ENCODE data around the gene BRICD5. TPM values are rescaled to one million over a fixed set of nuclear protein-coding genes. Genes with fewer than 3 reads are reported as not detected.
"Not testable (repeated sequence)": the region's sequence is repeated elsewhere in the genome, so short reads cannot be mapped to it uniquely, and the experiment has no call there.

BRICD5 gene
- total and polyA plus RNA-seq, 5 donors from 2014 or later, result 0.08 to 10.9 (median 0.33) TPM; not detected in 2

DNA sequence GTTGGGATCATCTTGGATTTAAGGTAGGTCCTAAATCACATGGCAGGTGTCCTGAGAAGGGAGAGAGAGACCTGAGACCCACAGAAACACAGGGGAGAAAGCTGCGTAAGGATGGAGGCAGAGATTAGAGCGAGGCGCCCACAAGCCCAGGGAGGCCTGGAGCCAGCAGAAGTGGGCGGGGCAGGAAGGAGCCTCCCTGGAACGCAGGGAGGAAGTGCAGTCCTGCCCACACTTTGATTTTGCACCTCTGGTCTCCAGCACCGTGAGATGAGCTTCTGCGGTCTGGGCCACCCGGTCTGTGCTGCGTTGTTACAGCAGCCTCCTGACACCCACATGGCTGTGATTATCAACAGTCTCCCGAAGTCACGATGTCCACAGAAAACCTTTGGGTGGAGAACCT, 31.9 kb upstream of the BRICD5 start:
- Histone ChIP-seq H3K4me1 (ENCODE audit: control insufficient read depth, insufficient read depth, low read length, poor library complexity, severe bottlenecking) (no peaks in the 10 kb centered on the region), H3K36me3 (ENCODE audit: control insufficient read depth, insufficient read depth, low read length) (peaks cover 19% of the 10 kb centered on the region), H3K4me3 (ENCODE audit: low read depth, low read length) (no peak overlapping the region), H3K27me3 (ENCODE audit: control insufficient read depth, insufficient read depth, low read length) (no peaks in the 10 kb centered on the region), H3K27ac (ENCODE audit: insufficient read depth, low read length, poor library complexity, severe bottlenecking) (no peak overlapping the region), H3K9me3 (ENCODE audit: control insufficient read depth in 2 of 2, low read length in 2 of 2) (no peaks in the 10 kb centered on the region)
- Mint-ChIP-seq H3K27me3 (no peaks in the 10 kb centered on the region), H3K36me3 (peaks cover 4% of the 10 kb centered on the region), H3K27ac (peak overlapping the region in 1 of 3 donors; percentile 27), H3K4me1 (no peaks in the 10 kb centered on the region), H3K4me3 (no peak overlapping the region), H3K9me3 (peaks cover 0 to 1% (median 0%) of the 10 kb centered on the region in 7 donors)
- DNase-seq, result no peak
- ATAC-seq (ENCODE audit: low read depth in 2 of 2), result no peak

DNA sequence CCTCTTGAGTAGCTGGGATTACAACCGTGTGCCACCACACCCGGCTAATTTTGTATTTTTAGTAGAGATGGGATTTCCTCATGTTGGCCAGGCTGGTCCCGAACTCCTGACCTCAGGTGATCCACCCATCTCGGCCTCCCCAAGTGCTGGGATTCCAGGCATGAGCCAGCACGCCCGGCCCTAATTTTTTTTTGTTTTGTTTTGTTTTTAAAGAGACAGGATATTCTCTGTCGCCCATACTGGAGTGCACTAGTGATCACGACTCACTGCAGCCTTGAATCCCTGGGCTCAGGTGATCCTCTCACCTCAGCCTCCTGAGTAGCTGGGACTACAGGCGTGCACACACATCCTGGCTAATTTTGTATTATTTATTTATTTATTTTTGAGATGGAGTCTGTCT, 29.7 kb upstream of the BRICD5 start:
- not testable (repeated sequence) for H3K36me3 Mint-ChIP-seq; ATAC-seq (ENCODE audit: low read depth in 2 of 2); H3K27me3 ChIP-seq (ENCODE audit: control insufficient read depth, insufficient read depth, low read length); H3K4me1 Mint-ChIP-seq; DNase-seq; H3K27ac Mint-ChIP-seq; H3K4me3 ChIP-seq (ENCODE audit: low read depth, low read length); H3K27ac ChIP-seq (ENCODE audit: insufficient read depth, low read length, poor library complexity, severe bottlenecking); H3K9me3 ChIP-seq (ENCODE audit: control insufficient read depth in 2 of 2, low read length in 2 of 2); H3K4me3 Mint-ChIP-seq; H3K9me3 Mint-ChIP-seq; H3K27me3 Mint-ChIP-seq; H3K4me1 ChIP-seq (ENCODE audit: control insufficient read depth, insufficient read depth, low read length, poor library complexity, severe bottlenecking)
- H3K36me3 ChIP-seq (ENCODE audit: control insufficient read depth, insufficient read depth, low read length), result peaks cover 11% of the 10 kb centered on the region

DNA sequence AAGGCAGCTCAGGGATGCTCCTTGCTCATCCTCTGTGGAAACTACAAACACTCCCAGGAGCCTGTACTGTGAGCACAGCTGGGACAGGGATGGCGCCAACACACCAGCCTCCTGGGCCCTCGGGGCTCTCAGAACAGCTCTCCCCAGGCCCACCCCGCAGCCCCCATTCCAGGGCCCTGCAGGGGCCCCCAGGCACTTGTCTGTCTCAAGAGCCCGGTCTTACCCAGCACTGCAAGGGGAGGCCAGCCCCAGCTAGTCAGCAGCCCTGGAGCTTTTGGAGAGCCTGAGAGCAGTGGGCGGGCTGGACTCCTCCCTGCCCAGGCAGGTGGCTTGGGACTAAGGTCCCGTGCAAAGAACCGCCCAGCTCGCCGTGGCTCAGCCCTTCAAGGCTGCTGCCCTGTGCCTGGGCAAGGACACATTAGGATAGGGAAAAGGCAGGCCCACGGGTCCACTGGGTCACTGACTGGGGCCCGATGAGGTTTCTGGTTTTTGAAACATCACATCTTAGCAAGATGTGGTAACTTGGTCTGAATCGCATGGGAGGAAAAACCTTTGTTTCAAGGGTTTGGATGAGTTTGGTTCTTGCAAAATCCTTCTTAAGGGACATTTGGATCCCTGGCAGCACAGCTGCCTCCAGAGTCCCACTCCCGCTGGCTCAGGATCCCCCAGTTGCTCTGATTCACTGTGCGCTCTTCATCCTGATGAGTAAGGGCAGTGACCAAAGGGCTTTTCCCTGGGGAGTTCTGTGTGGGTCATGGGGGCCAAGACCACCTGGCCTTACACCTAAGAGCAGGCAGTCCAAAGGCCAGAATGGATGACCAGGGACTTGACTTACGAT, 28.4 kb upstream of the BRICD5 start:
- no peak for ATAC-seq (ENCODE audit: low read depth in 2 of 2)
- Mint-ChIP-seq H3K4me3 (no peak overlapping the region), H3K36me3 (peaks cover 4% of the 10 kb centered on the region), H3K27me3 (peaks cover 5% of the 10 kb centered on the region), H3K9me3 (peaks cover 0 to 1% (median 0%) of the 10 kb centered on the region in 7 donors), H3K4me1 (peaks cover 0 to 2% (median 0%) of the 10 kb centered on the region in 4 donors), H3K27ac (no peak overlapping the region)
- DNase-seq, result no peak
- Histone ChIP-seq H3K27ac (ENCODE audit: insufficient read depth, low read length, poor library complexity, severe bottlenecking) (no peak overlapping the region), H3K36me3 (ENCODE audit: control insufficient read depth, insufficient read depth, low read length) (peaks cover 13% of the 10 kb centered on the region), H3K4me1 (ENCODE audit: control insufficient read depth, insufficient read depth, low read length, poor library complexity, severe bottlenecking) (peaks cover 9% of the 10 kb centered on the region), H3K9me3 (ENCODE audit: control insufficient read depth in 2 of 2, low read length in 2 of 2) (no peaks in the 10 kb centered on the region), H3K27me3 (ENCODE audit: control insufficient read depth, insufficient read depth, low read length) (no peaks in the 10 kb centered on the region), H3K4me3 (ENCODE audit: low read depth, low read length) (no peak overlapping the region)

DNA sequence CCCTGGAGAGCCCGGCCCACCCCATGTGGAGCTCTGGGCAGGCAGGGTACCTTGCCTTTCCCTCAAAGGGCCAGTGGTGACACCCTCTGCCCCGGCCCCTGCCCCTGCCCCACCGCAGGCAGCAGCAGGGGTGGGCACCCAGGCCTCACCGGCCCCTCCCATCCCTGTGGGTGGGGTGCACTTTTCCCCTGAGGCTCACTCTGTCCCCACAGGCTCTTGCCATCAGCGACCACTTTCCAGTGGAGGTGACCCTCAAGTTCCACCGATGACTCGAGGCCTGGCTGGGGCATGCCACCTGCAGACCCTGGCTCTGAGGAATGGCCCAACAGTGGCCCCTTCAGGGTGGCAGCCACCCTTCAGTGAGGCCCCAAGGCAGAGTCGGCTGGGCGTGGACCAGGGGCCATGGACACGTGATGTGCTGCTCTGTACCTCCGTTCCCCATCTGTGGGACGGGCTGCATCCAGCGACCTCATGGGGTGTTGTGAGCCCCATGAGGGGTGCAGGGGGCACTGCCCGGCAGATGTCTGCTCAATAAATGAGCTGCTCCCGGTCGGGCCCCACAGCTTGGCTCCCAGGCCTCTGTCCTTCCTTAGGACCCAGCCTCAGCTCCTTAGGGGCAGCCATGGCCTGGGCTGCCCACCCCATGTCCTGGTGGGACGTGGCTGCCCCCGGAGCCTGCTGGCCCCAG, 27.6 kb upstream of the BRICD5 start:
- Histone ChIP-seq H3K4me1 (ENCODE audit: control insufficient read depth, insufficient read depth, low read length, poor library complexity, severe bottlenecking) (peaks cover 9% of the 10 kb centered on the region), H3K4me3 (ENCODE audit: low read depth, low read length) (no peak overlapping the region), H3K9me3 (ENCODE audit: control insufficient read depth in 2 of 2, low read length in 2 of 2) (no peaks in the 10 kb centered on the region), H3K36me3 (ENCODE audit: control insufficient read depth, insufficient read depth, low read length) (peaks cover 16% of the 10 kb centered on the region), H3K27me3 (ENCODE audit: control insufficient read depth, insufficient read depth, low read length) (no peaks in the 10 kb centered on the region), H3K27ac (ENCODE audit: insufficient read depth, low read length, poor library complexity, severe bottlenecking) (no peak overlapping the region)
- Mint-ChIP-seq H3K4me3 (no peak overlapping the region), H3K27me3 (peaks cover 5% of the 10 kb centered on the region), H3K4me1 (peaks cover 0 to 2% (median 0%) of the 10 kb centered on the region in 4 donors), H3K36me3 (peaks cover 4% of the 10 kb centered on the region), H3K9me3 (peaks cover 0 to 1% (median 0%) of the 10 kb centered on the region in 7 donors), H3K27ac (no peak overlapping the region)
- ATAC-seq (ENCODE audit: low read depth in 2 of 2) (no peak), DNase-seq (no peak)

DNA sequence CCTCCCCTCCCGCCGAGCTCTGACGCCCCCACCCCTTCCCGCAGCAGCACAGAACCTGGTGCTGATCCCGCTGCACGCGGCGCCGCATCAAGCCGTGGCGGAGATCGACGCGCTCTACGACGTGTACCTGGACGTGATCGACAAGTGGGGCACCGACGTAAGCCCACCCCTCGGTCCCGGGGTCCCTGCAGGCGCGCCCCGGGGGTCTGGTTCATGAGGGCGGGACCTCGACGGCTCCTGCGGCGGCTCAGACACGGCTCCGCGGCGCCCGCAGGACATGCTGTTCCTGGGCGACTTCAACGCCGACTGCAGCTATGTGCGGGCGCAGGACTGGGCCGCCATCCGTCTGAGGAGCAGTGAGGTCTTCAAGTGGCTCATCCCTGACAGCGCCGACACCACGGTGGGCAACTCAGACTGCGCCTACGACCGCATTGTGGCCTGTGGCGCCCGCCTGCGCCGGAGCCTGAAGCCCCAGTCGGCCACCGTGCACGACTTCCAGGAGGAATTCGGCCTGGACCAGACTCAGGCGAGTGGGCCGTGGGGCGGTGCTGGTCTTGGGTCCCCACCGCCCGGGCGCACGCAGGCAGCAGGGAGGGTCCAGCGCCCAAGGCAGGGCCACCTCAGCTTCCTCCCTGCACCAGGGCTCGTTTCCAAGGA, 27.0 kb upstream of the BRICD5 start:
- Histone ChIP-seq H3K4me1 (ENCODE audit: control insufficient read depth, insufficient read depth, low read length, poor library complexity, severe bottlenecking) (peaks cover 9% of the 10 kb centered on the region), H3K36me3 (ENCODE audit: control insufficient read depth, insufficient read depth, low read length) (peaks cover 16% of the 10 kb centered on the region), H3K27ac (ENCODE audit: insufficient read depth, low read length, poor library complexity, severe bottlenecking) (no peak overlapping the region), H3K27me3 (ENCODE audit: control insufficient read depth, insufficient read depth, low read length) (no peaks in the 10 kb centered on the region), H3K4me3 (ENCODE audit: low read depth, low read length) (no peak overlapping the region), H3K9me3 (ENCODE audit: control insufficient read depth in 2 of 2, low read length in 2 of 2) (no peaks in the 10 kb centered on the region)
- ATAC-seq (ENCODE audit: low read depth in 2 of 2), result no peak
- Mint-ChIP-seq H3K27me3 (peaks cover 5% of the 10 kb centered on the region), H3K27ac (no peak overlapping the region), H3K4me3 (no peak overlapping the region), H3K9me3 (peaks cover 0 to 1% (median 0%) of the 10 kb centered on the region in 7 donors), H3K36me3 (peaks cover 4% of the 10 kb centered on the region), H3K4me1 (peaks cover 0 to 2% (median 0%) of the 10 kb centered on the region in 4 donors)
- no peak for DNase-seq

DNA sequence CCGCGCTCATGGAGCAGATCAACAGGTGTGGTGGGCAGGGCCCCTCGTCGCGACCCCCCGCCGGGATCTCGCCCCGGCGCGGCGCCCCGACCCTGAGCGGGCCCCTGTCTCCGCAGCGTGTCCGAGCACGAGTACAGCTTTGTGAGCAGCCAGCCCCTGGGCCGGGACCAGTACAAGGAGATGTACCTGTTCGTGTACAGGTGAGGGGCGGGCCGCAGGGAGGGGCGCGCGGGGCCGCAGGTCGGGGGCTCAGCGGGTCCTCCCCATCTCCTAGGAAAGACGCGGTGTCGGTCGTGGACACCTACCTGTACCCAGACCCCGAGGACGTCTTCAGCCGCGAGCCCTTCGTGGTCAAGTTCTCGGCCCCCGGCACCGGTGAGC, 26.4 kb upstream of the BRICD5 start:
- no peak overlapping the region for H3K27ac ChIP-seq (ENCODE audit: insufficient read depth, low read length, poor library complexity, severe bottlenecking)
- Mint-ChIP-seq H3K27ac (no peak overlapping the region), H3K27me3 (peaks cover 5% of the 10 kb centered on the region), H3K36me3 (no peaks in the 10 kb centered on the region), H3K4me1 (peaks cover 0 to 2% (median 0%) of the 10 kb centered on the region in 4 donors), H3K4me3 (no peak overlapping the region), H3K9me3 (peaks cover 0 to 1% (median 0%) of the 10 kb centered on the region in 7 donors)
- ATAC-seq (ENCODE audit: low read depth in 2 of 2), result no peak
- H3K27me3 ChIP-seq (ENCODE audit: control insufficient read depth, insufficient read depth, low read length), result no peaks in the 10 kb centered on the region
- peaks cover 20% of the 10 kb centered on the region for H3K36me3 ChIP-seq (ENCODE audit: control insufficient read depth, insufficient read depth, low read length)
- H3K9me3 ChIP-seq (ENCODE audit: control insufficient read depth in 2 of 2, low read length in 2 of 2), result no peaks in the 10 kb centered on the region
- no peak for DNase-seq
- no peak overlapping the region for H3K4me3 ChIP-seq (ENCODE audit: low read depth, low read length)
- H3K4me1 ChIP-seq (ENCODE audit: control insufficient read depth, insufficient read depth, low read length, poor library complexity, severe bottlenecking), result peaks cover 9% of the 10 kb centered on the region

DNA sequence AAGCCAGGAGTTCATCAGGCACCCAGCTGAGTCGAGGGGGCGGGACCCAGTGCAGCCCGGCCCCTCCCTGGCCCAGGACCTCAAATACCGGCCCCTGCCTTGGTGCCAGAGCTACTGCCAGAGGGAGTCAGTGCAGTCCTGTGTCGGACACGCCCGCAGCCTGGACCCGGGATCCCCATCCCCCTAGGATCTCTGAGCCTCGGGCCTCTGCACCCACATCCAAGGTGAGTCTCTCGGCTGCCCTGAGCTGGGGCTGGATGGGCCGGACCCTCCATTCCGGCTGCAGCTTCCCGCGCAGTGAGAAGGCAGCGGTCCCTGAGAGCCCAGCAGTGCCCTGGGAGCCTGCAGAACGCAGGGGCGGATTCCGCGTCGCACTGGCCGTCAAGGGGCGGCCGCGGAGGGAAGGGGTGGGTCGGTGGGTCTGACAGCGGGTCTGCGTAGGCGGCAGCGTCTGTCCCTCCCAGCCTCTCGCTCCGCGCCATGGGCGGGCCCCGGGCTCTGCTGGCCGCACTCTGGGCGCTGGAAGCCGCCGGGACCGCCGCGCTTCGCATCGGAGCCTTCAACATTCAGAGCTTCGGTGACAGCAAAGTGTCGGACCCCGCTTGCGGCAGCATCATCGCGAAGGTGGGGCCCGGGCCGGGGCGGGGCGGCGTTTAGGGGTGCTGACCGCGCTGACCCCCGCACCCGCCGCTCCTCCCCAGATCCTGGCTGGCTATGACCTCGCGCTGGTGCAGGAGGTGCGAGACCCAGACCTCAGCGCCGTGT, 25.9 kb upstream of the BRICD5 start, which contains the start of gene DNASE1L2:
Gene DNASE1L2 (plus strand): TSS at position 108 of the 765 bp plus-strand sequence. CDS start 373 bp downstream, at position 481.
- H3K9me3 ChIP-seq (ENCODE audit: control insufficient read depth in 2 of 2, low read length in 2 of 2), result no peaks in the 10 kb centered on the region
- Mint-ChIP-seq H3K27me3 (peaks cover 5% of the 10 kb centered on the region), H3K4me1 (peaks cover 0 to 2% (median 0%) of the 10 kb centered on the region in 4 donors), H3K4me3 (peak within 1 kb of the TSS in 1 of 4 donors; percentile 50), H3K9me3 (no peaks in the 10 kb centered on the region), H3K27ac (no peak within 1 kb of the TSS), H3K36me3 (no peaks in the 10 kb centered on the region)
- DNase-seq (no peak), ATAC-seq (ENCODE audit: low read depth in 2 of 2) (no peak)
- no peak within 1 kb of the TSS for H3K27ac ChIP-seq (ENCODE audit: insufficient read depth, low read length, poor library complexity, severe bottlenecking)
- no peaks in the 10 kb centered on the region for H3K27me3 ChIP-seq (ENCODE audit: control insufficient read depth, insufficient read depth, low read length)
- H3K4me3 ChIP-seq (ENCODE audit: low read depth, low read length), result no peak within 1 kb of the TSS
- peaks cover 9% of the 10 kb centered on the region for H3K4me1 ChIP-seq (ENCODE audit: control insufficient read depth, insufficient read depth, low read length, poor library complexity, severe bottlenecking)
- peaks cover 26% of the 10 kb centered on the region for H3K36me3 ChIP-seq (ENCODE audit: control insufficient read depth, insufficient read depth, low read length)
